ENCODE data around the gene AMN. TPM values are rescaled to one million over a fixed set of nuclear protein-coding genes. Genes with fewer than 3 reads are reported as not detected.

The AMN gene
- total and polyA plus RNA-seq, 4 donors = 2.1 to 51.2 (median 8.6) TPM

DNA sequence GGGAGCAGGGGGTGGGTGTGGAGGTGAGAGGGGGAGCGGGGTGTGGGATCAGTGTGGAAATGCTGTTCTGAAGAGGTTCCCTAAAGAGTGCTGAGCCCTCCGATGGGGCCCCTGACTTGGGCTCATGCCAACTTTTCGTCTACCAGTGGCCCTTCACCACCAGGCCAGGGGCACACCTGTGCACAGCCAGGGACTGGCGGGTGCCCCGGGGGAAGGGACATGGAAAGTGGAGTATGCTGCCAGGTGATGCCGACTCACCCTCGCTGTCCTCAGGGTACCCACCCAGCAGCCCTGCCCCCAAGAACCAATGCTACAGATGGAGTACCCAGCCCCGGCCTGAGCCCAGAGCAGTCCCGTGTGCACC, 26.2 kb downstream of the AMN start (continued):
- TF ChIP-seq NR2F2 (IDR thresholded peaks at IDR 0.05) = no peak
- TF ChIP-seq JUND (IDR thresholded peaks at IDR 0.05) = no peak
- TF ChIP-seq, protein P1, sequence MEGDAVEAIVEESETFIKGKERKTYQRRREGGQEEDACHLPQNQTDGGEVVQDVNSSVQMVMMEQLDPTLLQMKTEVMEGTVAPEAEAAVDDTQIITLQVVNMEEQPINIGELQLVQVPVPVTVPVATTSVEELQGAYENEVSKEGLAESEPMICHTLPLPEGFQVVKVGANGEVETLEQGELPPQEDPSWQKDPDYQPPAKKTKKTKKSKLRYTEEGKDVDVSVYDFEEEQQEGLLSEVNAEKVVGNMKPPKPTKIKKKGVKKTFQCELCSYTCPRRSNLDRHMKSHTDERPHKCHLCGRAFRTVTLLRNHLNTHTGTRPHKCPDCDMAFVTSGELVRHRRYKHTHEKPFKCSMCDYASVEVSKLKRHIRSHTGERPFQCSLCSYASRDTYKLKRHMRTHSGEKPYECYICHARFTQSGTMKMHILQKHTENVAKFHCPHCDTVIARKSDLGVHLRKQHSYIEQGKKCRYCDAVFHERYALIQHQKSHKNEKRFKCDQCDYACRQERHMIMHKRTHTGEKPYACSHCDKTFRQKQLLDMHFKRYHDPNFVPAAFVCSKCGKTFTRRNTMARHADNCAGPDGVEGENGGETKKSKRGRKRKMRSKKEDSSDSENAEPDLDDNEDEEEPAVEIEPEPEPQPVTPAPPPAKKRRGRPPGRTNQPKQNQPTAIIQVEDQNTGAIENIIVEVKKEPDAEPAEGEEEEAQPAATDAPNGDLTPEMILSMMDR (IDR thresholded peaks at IDR 0.05; ENCODE audit: low read depth, low read length, missing input control) = no peak
- TF ChIP-seq, protein P2, sequence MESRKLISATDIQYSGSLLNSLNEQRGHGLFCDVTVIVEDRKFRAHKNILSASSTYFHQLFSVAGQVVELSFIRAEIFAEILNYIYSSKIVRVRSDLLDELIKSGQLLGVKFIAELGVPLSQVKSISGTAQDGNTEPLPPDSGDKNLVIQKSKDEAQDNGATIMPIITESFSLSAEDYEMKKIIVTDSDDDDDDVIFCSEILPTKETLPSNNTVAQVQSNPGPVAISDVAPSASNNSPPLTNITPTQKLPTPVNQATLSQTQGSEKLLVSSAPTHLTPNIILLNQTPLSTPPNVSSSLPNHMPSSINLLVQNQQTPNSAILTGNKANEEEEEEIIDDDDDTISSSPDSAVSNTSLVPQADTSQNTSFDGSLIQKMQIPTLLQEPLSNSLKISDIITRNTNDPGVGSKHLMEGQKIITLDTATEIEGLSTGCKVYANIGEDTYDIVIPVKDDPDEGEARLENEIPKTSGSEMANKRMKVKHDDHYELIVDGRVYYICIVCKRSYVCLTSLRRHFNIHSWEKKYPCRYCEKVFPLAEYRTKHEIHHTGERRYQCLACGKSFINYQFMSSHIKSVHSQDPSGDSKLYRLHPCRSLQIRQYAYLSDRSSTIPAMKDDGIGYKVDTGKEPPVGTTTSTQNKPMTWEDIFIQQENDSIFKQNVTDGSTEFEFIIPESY (IDR thresholded peaks at IDR 0.05) = no peak

DNA sequence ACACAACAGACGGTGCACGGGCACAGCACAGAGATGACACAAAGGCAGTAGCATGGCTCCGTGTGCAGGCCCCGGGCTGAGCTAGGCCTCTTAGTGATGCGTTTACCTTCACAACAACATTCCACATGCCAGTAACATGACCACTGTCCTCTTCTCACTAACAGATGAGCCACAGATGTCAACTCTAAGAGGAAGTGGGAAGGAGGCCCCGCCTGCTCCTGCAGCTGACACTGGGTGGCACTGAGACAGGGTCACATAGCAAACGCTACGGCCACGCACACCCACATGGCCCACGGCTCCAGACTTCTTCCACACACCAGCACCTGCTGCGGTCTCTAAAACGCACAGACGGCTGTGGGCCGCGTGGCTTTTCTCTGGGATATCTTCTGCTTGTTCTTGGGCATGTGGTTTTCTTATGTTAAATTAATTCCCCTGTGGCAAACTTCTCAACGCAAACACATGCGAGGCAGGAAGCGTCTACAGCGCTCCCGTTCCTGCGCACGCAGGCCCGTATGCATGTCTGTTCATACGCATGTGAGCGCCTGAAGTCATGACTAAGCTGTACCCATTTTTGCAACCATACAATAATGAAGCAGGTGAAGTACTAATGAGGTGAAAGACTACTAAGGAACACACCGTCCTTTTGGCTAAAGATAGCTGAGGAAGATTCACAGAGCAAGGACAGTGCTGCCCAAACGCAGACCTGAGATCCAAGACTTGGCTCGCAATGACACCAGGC, 26.8 kb downstream of the AMN start:
- no peaks in the 10 kb centered on the region for H3K9me3 ChIP-seq (ENCODE audit: control insufficient read depth in 4 of 4, low read length in 3 of 4)
- no peak for DNase-seq (ENCODE audit: low spot score)
- H3K4me1 ChIP-seq (ENCODE audit: control insufficient read depth in 4 of 4, insufficient read depth in 4 of 4, low read length in 3 of 4) = peaks cover 0 to 6% (median 3%) of the 10 kb centered on the region in 4 donors
- 88% methylated on average over 28 of the region's 28 CpGs for WGBS
- H3K27me3 ChIP-seq (ENCODE audit: control insufficient read depth in 4 of 4, insufficient read depth in 4 of 4, low read length in 3 of 4) = no peaks in the 10 kb centered on the region
- H3K27ac ChIP-seq (ENCODE audit: low read depth in 1 of 2, low read length in 2 of 2) = no peak overlapping the region
- H3K36me3 ChIP-seq (ENCODE audit: control insufficient read depth in 4 of 4, insufficient read depth in 3 of 4, low read depth in 1 of 4, low read length in 3 of 4) = peaks cover 23 to 81% (median 42%) of the 10 kb centered on the region in 4 donors
- H3K4me3 ChIP-seq (ENCODE audit: low read depth in 1 of 3, low read length in 3 of 3) = no peak overlapping the region
- TF ChIP-seq TAF1 (conservative IDR thresholded peaks at IDR 0.05) = no peak
- no peak for TF ChIP-seq HNF4A (conservative IDR thresholded peaks at IDR 0.05)
- TF ChIP-seq RXRA (IDR thresholded peaks at IDR 0.05) = no peak
- no peak for TF ChIP-seq RAD21 (IDR thresholded peaks at IDR 0.05)
- no peak for TF ChIP-seq GABPA (IDR thresholded peaks at IDR 0.05 in 1 of 2, conservative IDR thresholded peaks at IDR 0.05 in 1 of 2)
- no peak for TF ChIP-seq FOXA2 (IDR thresholded peaks at IDR 0.05)
- TF ChIP-seq, protein P3, sequence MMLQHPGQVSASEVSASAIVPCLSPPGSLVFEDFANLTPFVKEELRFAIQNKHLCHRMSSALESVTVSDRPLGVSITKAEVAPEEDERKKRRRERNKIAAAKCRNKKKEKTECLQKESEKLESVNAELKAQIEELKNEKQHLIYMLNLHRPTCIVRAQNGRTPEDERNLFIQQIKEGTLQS (IDR thresholded peaks at IDR 0.05) = no peak
- TF ChIP-seq, protein P1 (IDR thresholded peaks at IDR 0.05; ENCODE audit: low read depth, low read length, missing input control) = no peak
- TF ChIP-seq YY1 (IDR thresholded peaks at IDR 0.05) = no peak
- no peak for TF ChIP-seq SP1 (IDR thresholded peaks at IDR 0.05)
- TF ChIP-seq FOXA1 (IDR thresholded peaks at IDR 0.05) = no peak
- TF ChIP-seq EGR1 (IDR thresholded peaks at IDR 0.05; ENCODE audit: low read depth in 2 of 2) = no peak
- TF ChIP-seq, protein P2 (IDR thresholded peaks at IDR 0.05) = no peak
- no peak for TF ChIP-seq NR2F2 (IDR thresholded peaks at IDR 0.05)
- TF ChIP-seq JUND (IDR thresholded peaks at IDR 0.05) = no peak
- no peak overlapping the region for H3K9ac ChIP-seq (ENCODE audit: low read depth in 1 of 2, low read length in 2 of 2)

All from liver (tissue), 9 donors.